Measurements from ENCODE around the gene MTM1.

MTM1 gene

GRCh38 chrX:150602296-150602695 lies 33.9 kb downstream of the MTM1 start:
- DNase-seq (ENCODE audit: low read depth in 2 of 2, low spot score in 1 of 2), result no peak

- DNase-seq (ENCODE audit: low read depth in 2 of 2, low spot score in 1 of 2), result no peak
These were observed 34.3 kb downstream of the MTM1 start for GRCh38 chrX:150602743-150603142.

GRCh38 chrX:150605603-150606002 lies 37.2 kb downstream of the MTM1 start:
- no peak for DNase-seq (ENCODE audit: low read depth in 2 of 2, low spot score in 1 of 2)

GRCh38 chrX:150607201-150607600 lies 38.8 kb downstream of the MTM1 start:
- no peak for DNase-seq (ENCODE audit: low read depth in 2 of 2, low spot score in 1 of 2)

- DNase-seq (ENCODE audit: low read depth in 2 of 2, low spot score in 1 of 2), result no peak
These were observed 41.6 kb downstream of the MTM1 start for GRCh38 chrX:150610043-150610442.

- DNase-seq (ENCODE audit: low read depth in 2 of 2, low spot score in 1 of 2), result no peak
These were observed 42.0 kb downstream of the MTM1 start for GRCh38 chrX:150610446-150610845.

DNA sequence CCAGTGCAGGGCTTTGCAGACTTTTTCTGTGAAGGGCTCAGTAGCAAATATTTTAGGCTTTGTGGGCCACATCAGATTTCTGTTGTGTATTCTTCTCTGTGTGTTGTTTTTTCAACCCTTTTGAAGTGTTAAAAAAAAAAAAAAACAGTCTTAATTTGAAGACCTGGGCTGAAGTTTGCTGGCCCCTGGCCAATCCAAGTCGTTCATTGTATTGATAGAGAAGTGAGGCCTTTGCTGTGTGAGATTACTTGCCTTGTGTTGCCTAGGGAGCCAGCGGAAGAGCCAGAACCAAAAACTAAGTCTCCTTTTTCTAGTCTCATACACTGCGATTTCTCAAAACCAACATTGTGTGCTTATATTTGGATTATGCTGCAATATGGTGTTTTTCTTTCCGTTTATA lies 46.9 kb downstream of the MTM1 start:
- DNase-seq (ENCODE audit: low read depth in 2 of 2, low spot score in 1 of 2), result no peak

GRCh38 chrX:150616179-150616862 lies 47.9 kb downstream of the MTM1 start:
- no peak for DNase-seq (ENCODE audit: low read depth in 2 of 2, low spot score in 1 of 2)

DNA sequence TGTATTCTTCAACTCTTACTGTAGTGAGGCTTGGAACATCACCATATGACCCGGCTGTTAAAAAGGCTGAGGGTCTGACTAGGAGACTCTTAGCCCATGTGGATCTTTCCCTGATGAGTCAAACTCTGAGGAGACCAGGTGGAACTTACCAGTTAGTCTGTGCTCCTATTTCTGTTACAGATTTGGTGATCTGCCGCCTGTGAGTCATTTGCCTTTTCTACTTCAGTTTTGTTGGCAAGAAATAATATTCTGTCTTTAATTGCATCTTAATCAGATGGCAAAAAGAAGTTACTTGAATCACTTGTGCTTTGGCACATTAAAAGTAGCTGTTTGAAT lies 48.4 kb downstream of the MTM1 start:
- no peak for DNase-seq (ENCODE audit: low read depth in 2 of 2, low spot score in 1 of 2)

DNA sequence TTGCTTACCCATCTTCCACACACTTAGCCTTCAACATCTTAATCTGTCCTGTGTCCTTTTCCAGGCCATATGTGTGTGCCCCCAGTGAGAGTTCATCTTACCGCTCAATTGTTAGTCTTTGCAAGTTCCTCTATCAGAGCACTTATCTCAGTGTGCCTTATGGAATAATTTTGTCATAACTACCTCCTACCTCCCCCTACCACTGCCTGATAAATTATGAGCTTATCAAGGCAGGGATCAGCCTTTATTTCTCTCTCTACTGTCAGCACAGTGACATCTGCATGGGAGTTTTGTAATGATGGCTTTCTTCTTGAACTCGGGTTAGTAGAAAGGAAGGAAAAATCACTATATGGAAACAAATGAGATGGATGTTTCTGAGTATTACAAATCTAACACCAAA lies 53.2 kb downstream of the MTM1 start:
- DNase-seq (ENCODE audit: low read depth in 2 of 2, low spot score in 1 of 2), result no peak

DNA sequence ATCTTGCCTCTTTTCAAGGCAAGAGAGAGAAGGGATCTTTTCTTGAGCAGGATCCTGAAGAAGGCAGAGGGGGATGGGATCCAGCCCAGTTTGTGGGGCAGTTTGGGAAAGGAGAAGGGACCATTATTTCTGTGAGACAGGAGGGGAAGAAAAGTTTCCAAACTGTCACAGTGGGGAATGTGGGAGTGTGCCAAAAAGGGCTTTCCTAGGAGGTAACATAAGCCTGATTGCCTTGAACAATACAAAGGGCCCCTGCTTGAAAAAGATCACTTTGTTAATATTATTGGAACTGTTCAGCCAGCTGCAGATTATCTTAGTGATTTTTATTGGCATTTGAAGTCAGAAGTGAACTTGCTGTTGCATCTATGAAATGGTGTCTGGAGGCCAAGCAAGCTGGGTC lies 55.2 kb downstream of the MTM1 start:
- no peak for DNase-seq (ENCODE audit: low read depth in 2 of 2, low spot score in 1 of 2)

DNA sequence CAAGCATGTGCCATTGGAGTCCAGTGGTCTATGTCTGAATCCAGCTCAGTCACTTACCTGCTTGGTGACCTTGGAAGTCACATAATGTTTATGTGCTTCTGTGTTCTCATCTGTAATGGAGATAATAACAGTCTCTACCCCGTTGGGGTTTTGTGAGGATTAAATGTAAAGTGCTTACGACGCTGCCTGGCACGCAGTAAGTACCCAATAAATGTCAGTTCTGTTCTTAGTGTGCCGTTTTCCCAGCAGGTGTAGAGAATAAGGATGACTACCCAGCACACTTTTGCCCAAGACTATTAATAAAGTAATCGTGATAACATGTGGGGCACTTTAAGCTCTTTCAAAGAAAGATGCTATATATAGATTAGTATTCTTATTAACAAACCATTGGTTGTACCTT lies 56.7 kb downstream of the MTM1 start:
- no peak for DNase-seq (ENCODE audit: low read depth in 2 of 2, low spot score in 1 of 2)

DNA sequence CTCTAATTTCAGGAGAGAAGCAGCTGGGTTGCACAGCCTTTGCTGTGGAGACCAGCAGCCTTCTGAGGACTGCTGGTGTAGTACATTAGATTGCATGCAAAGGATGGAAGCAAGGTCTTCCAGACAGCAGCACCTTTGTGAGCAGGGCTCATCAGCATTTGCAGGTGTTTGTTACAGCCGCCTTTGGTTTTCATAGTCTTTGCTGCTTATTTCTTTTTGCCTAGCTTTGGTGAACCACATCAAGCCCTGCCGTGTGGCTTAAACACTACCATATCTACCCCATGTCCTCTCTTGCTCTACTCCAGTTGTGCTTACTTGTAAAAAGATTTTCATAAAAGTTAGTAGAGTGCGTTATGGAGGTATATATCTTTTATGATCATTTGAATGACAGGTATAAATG lies 57.5 kb downstream of the MTM1 start:
- DNase-seq (ENCODE audit: low read depth in 2 of 2, low spot score in 1 of 2), result no peak

GRCh38 chrX:150627957-150628356 lies 59.5 kb downstream of the MTM1 start:
- no peak for DNase-seq (ENCODE audit: low read depth in 2 of 2, low spot score in 1 of 2)

- no peak for DNase-seq (ENCODE audit: low read depth in 2 of 2, low spot score in 1 of 2)
These were observed 67.5 kb downstream of the MTM1 start for GRCh38 chrX:150635952-150636351.

DNA sequence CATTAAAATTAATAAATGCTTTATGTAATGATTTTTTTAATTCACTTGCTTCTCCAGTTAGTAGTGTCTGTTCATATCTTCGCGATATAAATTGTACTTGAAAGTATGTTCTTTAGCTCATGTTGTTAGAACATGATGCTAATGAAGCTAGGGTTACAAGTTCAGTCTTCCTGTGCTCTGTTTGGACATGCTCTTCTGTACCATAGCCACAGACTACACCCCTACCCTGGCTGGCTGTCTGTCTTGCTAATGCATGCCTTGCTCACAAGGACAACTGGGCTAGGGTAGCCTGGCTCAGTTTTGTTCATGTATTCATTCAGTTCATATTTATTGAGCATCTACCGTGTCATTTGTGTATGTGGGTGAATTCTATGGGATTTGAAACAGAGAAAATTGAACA lies 74.0 kb downstream of the MTM1 start:
- no peak for DNase-seq (ENCODE audit: low read depth in 2 of 2, low spot score in 1 of 2)

DNA sequence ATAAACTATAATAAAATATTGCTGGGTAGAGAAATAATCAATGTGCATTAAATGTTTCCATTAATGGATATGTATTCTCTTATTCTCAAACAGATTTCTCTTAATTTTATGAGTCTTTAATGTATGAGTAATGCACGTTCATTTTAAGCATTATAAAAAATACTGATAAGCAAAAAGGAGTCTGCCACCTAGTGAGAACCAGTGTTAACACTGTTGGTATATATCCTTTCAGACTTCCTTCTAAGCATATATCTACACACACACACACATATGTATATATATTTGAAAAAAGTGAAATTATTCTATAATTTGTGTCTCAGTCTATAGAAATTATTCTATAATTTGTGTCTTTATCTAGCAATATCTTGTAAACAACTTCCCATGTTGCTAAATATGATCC lies 74.8 kb downstream of the MTM1 start:
- DNase-seq (ENCODE audit: low read depth in 2 of 2, low spot score in 1 of 2), result no peak

- DNase-seq (ENCODE audit: low read depth in 2 of 2, low spot score in 1 of 2), result no peak
These were observed 75.5 kb downstream of the MTM1 start for GRCh38 chrX:150643958-150644357.

DNA sequence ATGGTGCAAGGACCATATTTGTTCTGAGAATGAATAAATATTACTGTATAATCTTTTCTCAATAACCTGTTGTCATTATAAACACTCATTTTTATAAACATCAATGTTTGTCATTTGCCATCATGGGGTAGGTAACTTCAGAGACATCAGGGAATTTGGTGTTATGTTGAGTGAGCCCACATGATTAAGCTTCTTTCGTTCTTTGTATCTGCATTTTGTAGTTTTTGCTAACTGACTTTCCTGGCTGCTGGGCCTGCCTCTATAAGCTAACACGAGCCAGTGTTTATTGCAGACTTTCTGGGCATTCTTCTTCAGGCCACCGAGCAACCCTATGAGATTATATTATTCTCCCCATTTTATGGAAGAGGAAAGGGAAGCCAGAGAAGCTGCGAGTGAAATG lies 76.0 kb downstream of the MTM1 start:
- no peak for DNase-seq (ENCODE audit: low read depth in 2 of 2, low spot score in 1 of 2)

DNA sequence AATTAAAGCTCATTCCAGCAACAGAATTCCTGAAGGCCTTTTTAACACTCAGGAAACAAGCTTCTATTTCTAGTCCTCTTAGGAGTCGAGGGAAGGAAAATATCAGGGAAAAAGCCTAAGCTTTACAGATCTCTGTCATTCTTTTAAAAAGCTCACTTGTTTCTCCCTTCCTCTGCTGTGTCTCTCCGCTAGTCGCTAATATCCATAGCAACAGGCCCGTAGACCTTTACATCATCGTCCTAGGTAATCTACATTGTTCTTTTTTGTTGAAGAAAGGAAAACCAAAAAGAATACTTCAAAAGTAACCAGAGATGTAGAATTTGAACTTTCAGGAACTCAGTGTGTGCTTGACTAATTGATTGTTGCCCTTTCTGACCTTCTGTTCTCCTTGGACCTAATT lies 78.9 kb downstream of the MTM1 start:
- no peak for DNase-seq (ENCODE audit: low read depth in 2 of 2, low spot score in 1 of 2)

DNA sequence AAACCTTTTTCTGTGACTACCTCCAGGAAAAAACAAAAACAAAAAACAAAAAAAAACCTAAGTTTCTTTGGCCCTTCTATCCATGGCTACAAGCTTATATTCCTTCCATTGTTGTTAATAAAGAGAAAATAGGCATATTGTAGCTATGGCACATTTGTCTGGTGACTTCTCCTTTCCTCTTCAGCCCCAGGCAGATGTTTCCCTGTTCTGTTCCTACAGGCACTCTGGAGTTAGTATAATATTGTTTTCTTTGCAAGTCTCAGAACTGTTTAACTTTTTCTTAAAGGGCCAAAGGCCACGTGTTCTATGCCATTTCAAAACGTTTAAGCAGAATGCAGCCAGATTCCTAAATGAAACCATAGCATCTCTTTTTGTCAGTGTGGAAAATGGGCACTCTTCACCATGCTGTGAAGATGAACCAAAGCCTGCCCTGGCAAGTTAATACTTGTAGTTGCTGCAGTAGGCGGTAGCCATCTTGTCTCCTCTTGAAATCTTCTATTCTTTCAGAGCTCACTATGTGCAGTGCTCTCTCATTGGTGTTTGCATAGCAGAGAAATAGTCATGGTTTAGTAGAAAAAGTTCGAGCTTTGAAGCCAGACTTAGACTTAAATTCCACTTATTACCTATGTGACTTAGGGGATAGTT lies 80.0 kb downstream of the MTM1 start:
- DNase-seq (ENCODE audit: low read depth in 2 of 2, low spot score in 1 of 2), result no peak

DNA sequence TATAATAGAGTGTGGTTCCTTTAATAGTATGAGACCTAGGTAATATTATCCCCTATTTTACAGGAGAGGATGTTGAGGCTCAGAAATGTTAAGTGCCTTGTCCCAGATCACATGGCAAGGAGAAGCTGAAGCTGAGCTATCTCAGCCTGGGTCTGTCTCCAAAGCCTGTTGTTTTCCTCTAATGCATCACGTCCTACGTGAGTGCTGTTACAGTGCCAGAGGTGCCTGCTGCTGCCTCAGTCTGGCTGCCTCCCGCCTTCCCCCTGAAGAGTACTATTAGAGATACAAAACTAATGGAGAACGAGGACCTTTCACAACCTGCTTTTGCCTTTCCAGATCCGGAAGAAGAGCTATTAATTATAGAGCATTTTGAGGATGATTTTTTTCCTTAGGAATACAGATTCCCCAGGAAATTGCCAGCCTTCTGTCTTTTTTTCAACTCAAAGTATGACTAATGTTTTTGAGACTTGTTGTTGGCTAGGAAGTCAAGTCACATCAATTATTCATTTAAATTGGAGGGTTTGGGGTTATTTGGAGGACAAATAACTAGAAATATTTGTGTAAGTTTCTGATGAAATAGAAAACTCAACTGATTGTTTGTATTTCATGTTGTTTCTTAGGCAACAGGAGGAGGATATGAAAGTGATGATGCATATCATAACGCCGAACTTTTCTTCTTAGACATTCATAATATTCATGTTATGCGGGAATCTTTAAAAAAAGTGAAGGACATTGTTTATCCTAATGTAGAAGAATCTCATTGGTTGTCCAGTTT lies 80.9 kb downstream of the MTM1 start:
- DNase-seq (ENCODE audit: low read depth in 2 of 2, low spot score in 1 of 2), result no peak

- no peak for DNase-seq (ENCODE audit: low read depth in 2 of 2, low spot score in 1 of 2)
These were observed 83.5 kb downstream of the MTM1 start for GRCh38 chrX:150651906-150652305.
